Fibroblast of skin of right quadriceps (primary cell): ENCODE data around the gene L3MBTL3.
"Not testable (repeated sequence)": the region's sequence is repeated elsewhere in the genome, so short reads cannot be mapped to it uniquely, and the experiment has no call there.

Experiments
- DNase-seq: peaks from one replicate; pipeline ENCODE4 v3.0.0-alpha.2; 2013

L3MBTL3 gene

GRCh38 chr6:130090796-130091195 is 72.4 kb downstream of the L3MBTL3 start:
- no peak for DNase-seq

GRCh38 chr6:130093546-130093945 is 75.2 kb downstream of the L3MBTL3 start:
- DNase-seq = no peak

DNA sequence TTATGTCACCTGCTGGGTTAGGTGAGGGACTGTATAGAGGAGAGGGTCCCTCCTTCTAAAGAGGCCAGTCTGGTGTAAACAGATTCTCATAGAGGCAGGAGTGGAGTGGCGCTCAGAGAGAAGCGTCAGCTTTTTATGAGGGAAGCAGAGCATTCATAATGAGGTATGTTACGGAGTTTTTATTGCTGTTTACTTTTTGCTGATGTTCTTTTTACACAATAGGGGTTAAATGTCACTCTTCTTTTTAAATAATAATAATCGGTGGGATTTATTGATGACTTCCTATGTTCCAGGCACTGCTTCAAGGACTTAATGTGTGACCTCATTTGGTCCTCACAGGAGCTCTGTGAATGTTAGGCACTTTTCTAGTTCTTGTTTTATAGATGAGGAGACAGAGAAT is 79.9 kb downstream of the L3MBTL3 start:
- no peak for DNase-seq

GRCh38 chr6:130099119-130099518 is 80.7 kb downstream of the L3MBTL3 start:
- no peak for DNase-seq

DNA sequence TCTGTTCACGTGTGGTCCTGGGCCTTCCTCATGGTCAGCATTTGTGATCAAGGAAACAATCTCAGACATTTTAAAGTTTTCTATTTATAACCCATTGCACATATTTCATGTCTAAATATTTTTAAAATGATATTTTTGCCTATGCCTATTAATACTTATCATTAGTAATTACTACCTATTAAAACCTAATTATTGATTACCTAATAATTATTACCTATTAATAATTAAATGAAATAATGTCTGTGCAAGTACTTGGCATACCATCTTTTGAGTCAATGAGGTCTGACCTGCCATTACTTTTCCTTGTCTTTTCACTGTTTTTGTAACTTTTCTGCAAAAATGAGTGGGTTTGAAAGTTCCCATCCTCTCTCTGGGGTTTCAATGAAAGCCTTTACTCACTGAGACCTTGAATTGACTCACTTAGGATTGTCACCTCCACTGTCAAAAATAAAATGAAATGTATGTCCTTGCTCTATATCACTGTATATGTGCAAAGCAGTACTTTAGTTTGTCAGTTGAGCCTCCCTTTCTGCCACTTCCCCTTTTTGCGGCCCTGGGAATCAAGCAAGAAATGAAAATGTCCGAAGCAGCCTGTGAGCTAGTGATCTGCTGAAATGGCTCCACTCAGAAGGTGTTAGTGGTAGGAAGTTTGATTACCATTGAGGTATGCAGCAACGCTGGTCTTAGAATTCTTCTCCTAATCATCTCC is 87.8 kb downstream of the L3MBTL3 start:
- no peak for DNase-seq

DNA sequence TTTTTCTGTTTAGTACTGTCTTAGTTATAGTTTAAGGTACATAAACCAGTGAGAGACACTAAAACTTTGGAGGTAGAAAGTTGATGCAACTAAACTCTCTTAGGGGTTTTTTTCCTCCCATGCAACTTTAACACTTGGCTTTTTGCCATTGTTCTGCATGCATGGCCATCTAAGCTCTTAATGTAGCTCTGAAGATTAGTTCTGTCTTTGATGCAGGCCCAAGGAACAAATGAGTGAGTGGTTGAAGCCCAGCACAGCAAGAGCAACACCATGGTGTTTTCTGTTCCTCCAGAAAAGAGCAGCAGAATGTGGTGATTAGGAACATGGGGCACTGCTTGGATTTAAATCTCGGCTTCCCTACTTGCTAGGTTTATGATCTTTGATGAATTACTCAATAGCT is 89.3 kb downstream of the L3MBTL3 start:
- DNase-seq = no peak

- DNase-seq = no peak
Observed at GRCh38 chr6:130111031-130111430, 92.7 kb downstream of the L3MBTL3 start.

DNA sequence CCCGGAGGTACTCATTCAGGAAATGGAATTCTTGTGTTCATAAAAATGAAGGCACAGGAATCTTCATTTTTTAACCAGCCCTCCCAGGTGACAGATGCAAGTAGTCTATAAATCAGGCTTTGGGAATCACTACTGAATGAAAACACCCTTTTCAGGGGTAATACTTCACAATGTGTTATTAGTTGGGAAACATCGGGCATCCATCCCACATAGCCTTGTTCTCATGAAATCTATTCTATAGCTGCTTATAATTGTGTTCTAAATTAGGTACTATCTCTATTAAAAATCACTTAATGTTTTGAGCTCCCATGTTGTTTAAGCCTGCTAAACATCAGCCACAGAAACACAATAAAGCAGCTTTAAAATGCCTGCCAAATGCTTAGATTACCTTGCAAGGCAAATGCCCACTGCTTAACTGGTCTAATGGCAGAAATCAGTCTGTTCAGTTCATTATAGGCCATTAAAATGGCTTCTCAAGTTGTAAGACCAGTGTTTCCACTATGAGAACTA is 94.9 kb downstream of the L3MBTL3 start:
- no peak for DNase-seq

DNA sequence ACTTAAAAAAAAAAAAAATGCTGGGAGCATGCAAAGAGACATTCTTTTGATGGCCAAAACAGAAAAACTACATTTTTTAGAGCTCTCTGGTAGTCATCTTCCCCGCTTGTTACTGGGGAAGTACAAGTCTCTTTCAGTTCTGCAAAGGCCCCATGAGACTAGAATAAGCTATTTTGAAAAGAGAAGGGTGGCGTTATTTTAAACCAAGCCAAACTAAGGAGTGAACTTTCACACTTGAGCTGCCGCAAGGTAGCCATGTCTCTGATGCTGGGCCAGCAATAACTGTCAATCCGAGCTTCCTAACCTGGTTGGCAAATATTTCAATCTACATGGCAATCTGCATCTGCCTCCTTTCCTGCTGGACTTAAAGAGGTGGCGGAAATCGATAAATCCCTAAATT is 96.7 kb downstream of the L3MBTL3 start:
- no peak for DNase-seq

- no peak for DNase-seq
Observed at GRCh38 chr6:130116273-130116672, 97.9 kb downstream of the L3MBTL3 start.

DNA sequence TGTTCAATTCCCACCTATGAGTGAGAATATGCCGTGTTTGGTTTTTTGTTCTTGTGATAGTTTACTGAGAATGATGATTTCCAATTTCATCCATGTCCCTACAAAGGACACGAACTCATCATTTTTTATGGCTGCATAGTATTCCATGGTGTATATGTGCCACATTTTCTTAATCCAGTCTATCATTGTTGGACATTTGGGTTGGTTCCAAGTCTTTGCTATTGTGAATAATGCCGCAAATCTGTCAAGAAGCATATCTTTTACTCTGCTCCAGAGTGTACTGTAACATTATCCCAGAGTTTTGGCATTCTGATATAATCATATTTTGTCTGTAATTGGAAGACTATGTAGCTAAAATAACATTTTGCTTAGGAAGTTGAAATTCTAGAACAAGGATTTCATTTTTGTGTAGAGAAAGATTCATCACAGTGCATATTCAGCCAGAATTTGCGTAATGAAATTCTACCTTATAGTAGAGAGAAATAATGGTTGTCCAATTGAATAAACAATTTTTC is 98.9 kb downstream of the L3MBTL3 start:
- not testable (repeated sequence) for DNase-seq

DNA sequence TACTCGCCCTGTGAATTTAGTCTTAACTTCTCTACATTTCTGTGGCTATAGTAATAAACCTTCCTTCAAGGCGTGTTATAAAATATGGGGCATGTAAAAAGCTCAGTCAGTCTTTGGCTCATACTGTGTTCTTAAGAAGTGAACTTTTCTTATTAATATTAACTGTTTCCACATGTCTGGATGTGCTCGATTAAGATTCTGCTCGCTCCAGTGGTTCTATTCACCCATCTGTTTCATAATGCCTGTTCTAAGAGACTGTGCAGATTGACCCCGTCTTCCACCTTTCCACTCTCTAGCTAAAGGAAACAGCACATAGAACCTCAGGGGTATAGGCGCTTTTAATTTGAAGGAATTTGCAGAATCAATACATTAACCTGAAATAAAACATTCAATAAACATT is 99.9 kb downstream of the L3MBTL3 start:
- no peak for DNase-seq

GRCh38 chr6:130119211-130119610 is 100.8 kb downstream of the L3MBTL3 start:
- DNase-seq = no peak

- no peak for DNase-seq
Observed at GRCh38 chr6:130120731-130121130, 102.3 kb downstream of the L3MBTL3 start.

DNA sequence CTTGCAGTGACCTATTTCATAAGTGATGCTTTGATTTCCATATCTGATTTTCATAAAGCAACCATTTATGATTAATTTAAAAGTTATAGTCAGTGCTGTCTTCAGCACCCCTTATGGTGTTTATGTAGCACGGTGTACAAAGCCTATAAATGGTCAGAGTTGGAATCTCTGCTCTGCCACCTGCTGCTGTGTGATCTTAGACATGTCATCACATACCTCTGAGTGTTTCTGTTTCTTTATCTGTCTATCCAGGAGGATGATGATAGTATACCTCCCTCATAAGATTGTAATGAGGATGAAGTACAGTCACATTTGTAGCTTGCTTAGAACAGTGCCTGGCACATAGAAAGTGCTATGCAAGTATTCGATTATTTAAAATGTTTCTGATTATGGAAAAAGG is 103.9 kb downstream of the L3MBTL3 start:
- no peak for DNase-seq

DNA sequence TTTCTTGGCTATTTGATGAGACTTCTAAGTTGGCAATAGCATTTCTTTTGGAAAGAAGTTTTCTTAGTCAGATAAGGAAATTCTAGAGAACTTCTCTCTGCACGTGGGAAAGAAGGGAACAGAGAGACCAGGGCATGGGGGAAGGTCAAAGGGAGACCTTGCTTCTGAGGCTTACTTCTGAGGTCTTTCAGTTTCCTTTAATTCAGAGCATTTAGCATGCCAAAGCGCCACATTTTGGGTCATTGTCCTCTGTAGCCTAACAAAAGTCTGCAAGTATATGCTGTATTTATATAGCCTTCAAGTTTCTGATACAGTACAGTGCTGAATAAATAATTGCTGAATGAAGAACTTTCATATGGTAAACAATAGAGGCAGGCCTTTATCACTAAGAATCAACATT is 108.8 kb downstream of the L3MBTL3 start:
- no peak for DNase-seq

DNA sequence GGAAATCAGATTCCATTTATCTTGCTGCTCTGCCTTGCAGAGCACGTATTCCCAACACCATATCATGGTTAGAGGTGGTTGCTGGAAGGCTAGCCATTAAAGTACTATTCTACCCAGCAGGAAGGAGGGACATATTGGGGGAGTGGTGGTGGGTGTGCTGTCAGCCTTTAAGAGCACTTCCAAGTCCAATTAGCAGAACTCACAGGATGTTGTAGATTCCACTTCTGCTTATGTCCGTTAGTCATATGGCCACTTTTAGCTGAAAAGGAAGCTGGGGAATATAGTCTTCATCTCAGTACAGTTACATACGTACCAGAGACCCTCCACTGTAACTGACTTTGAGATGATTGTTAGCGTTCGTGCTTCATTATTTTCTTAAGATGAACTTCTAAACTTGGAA is 109.9 kb downstream of the L3MBTL3 start:
- DNase-seq = no peak

DNA sequence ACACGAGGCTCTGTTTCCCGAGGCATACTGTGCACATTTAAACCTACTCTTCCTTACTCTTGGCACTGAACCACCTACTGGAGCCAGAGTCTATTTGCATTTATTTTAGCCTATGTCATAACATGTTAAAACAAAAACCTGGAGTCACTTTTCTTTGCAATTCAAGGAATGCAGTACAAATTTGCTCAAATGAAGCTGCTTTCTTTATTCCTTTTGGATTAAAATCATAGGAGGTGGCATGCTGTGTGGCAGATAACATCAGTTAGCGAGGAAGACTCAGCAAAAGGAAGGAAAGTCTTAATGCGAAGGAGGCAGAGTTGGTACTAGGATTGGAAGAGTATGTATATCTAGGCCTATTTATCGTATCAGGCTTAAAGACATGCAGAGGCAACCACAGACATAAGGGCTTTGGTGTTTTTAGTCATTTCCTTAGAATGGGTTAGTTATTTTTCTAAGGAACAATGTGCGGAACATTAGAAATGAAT is 111.4 kb downstream of the L3MBTL3 start:
- DNase-seq = peak; percentile 30

GRCh38 chr6:130132286-130132701 is 113.9 kb downstream of the L3MBTL3 start:
- DNase-seq = no peak

- no peak for DNase-seq
Observed at GRCh38 chr6:130134582-130134981, 116.2 kb downstream of the L3MBTL3 start.

DNA sequence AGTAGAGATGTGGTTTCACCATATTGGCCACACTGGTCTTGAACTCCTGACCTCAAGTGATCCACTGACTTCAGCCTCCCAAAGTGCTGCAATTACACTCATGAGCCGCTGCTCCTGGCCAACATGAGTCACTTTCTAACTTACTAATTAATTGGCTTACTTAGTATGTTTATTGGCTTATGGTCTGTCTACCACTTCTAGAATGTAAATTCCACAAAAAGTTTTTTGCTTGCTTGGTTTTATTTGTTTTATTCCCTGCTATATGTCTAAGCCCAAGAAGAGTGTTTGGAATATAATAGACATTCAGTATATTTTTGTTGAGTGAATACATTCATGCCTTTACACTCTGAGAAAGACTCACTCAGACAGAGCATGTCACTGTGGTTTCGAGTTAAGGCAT is 118.4 kb downstream of the L3MBTL3 start:
- DNase-seq = no peak

DNA sequence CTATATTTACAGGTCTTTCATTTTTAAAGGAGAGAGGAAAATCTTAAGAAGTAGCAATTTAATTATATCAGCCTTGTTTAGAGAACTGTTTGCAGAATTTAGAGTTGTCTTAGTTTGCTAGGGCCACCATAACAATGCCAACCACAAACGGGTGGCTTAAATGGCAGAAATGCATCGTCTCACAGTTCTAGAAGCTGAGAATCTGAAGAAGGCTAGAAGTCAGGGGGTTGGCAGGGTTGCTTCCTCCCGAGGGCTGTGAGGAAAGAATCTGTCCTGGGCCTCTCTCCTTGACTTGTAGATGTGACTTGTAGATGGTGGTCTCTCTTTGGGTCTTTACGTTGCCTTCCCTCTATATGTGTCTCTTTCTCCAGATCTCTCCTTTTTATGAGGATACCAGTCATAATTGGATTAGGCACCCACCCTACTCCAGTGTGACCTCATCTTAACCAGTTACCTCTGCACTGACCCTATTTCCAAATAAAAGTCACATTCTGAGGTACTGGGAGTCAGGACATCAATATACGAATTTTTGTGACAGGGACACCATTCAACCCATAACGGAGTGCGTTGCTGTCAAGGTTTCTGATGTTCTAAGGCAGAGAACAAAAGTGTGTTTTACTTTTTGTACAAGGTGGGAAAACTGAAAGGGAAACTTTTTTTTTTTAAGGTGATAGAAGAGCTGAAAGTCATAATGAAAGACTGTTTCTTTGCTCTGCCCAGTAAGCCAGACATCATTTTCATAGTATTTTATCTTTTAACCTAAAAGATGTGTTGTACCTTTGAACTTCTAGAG is 119.9 kb downstream of the L3MBTL3 start:
- no peak for DNase-seq

DNA sequence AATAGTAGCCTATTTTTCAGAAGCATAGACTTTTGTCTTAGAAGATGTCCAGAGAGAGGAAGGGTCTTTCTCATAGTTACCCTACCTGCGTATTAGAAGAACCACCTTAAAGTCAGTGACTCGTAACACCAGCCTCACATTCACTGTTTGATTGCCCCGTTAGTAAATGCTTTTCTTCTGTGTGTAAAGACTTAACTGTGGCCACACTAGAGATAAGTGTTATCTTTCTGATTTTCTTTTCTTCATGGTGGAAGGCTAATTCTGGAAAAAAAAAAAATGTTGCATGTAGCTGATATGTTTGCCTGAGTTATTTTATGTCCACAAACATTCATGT is 120.5 kb downstream of the L3MBTL3 start:
- no peak for DNase-seq

GRCh38 chr6:130140084-130140483 is 121.7 kb downstream of the L3MBTL3 start:
- DNase-seq = no peak
